ENCODE measurements around the gene UNC50.

- TF ChIP-seq, protein P1, sequence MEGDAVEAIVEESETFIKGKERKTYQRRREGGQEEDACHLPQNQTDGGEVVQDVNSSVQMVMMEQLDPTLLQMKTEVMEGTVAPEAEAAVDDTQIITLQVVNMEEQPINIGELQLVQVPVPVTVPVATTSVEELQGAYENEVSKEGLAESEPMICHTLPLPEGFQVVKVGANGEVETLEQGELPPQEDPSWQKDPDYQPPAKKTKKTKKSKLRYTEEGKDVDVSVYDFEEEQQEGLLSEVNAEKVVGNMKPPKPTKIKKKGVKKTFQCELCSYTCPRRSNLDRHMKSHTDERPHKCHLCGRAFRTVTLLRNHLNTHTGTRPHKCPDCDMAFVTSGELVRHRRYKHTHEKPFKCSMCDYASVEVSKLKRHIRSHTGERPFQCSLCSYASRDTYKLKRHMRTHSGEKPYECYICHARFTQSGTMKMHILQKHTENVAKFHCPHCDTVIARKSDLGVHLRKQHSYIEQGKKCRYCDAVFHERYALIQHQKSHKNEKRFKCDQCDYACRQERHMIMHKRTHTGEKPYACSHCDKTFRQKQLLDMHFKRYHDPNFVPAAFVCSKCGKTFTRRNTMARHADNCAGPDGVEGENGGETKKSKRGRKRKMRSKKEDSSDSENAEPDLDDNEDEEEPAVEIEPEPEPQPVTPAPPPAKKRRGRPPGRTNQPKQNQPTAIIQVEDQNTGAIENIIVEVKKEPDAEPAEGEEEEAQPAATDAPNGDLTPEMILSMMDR (IDR thresholded peaks at IDR 0.05) = peak in 1 of 6 experiments; percentile 18
- no peak for TF ChIP-seq POLR2A (IDR thresholded peaks at IDR 0.05)
Measured at GRCh38 chr2:98577313-98577712, 31.1 kb upstream of the UNC50 start.
